Lung (tissue), 12 donors: ENCODE data around the gene CHST10. TPM values are rescaled to one million over a fixed set of nuclear protein-coding genes. Genes with fewer than 3 reads are reported as not detected.

Experiments
- ATAC-seq: fragments of 200-7000 bp; cut with Tn5 transposase; one replicate; pipeline ENCODE4 v1.9.1; 2020; ENCODE audit warnings: moderate number of reproducible peaks; ENCODE audit not compliant: insufficient read depth, low FRiP score
- DNase-seq, 3 donors: peaks; one replicate each; pipeline ENCODE4 v3.0.0-alpha.2; 2013 to 2017
- H3K27ac ChIP-seq, 2 donors: one replicate each; pipeline ENCODE4 v1.5.1; 2013; ENCODE audit warnings: mild to moderate bottlenecking in 2 of 2, moderate library complexity in 2 of 2, control low read depth in 1 of 2, inconsistent platforms in 1 of 2, low read depth in 1 of 2, low read length in 1 of 2
- H3K27me3 ChIP-seq, 3 donors: one replicate each; pipeline ENCODE4 v1.5.1; 2013; ENCODE audit warnings: low read length in 2 of 3; ENCODE audit not compliant: control insufficient read depth in 3 of 3, insufficient read depth in 3 of 3
- H3K36me3 ChIP-seq, 4 donors: one replicate each; pipeline ENCODE4 v1.5.1; 2013; ENCODE audit warnings: low read length in 4 of 4, mild to moderate bottlenecking in 1 of 4, moderate library complexity in 1 of 4; ENCODE audit not compliant: control insufficient read depth in 4 of 4, insufficient read depth in 4 of 4
- H3K4me1 ChIP-seq, 5 donors: one replicate each; pipeline ENCODE4 v1.5.1; 2013; ENCODE audit warnings: low read length in 5 of 5, mild to moderate bottlenecking in 2 of 5, moderate library complexity in 1 of 5; ENCODE audit not compliant: control insufficient read depth in 5 of 5, insufficient read depth in 5 of 5
- H3K4me3 ChIP-seq: one replicate; pipeline ENCODE4 v1.5.1; 2013; ENCODE audit warnings: mild to moderate bottlenecking, control low read depth, moderate library complexity
- H3K9ac ChIP-seq, 2 donors: one replicate each; pipeline ENCODE4 v1.5.1; 2013; ENCODE audit warnings: low read length in 2 of 2, control low read depth in 1 of 2; ENCODE audit not compliant: insufficient read depth in 1 of 2
- H3K9me3 ChIP-seq, 4 donors: one replicate each; pipeline ENCODE4 v1.5.1; 2013; ENCODE audit warnings: low read length in 3 of 4, mild to moderate bottlenecking in 1 of 4, moderate library complexity in 1 of 4; ENCODE audit not compliant: control insufficient read depth in 4 of 4, insufficient read depth in 3 of 4
- WGBS, 2 donors: extraction: QIAGEN DNeasy Blood & Tissue Kit; methylation state at CpG; one replicate each; pipeline ENCODE4 v1.1.7; 2013; 5-methylcytosine and 5-hydroxymethylcytosine counted together
- polyA plus RNA-seq, 2 donors: library from polyadenylated mRNA; stranded (reverse); fragments of 200-250 nt; gene quantifications; one replicate each; pipeline ENCODE4 v1.2.1, GENCODE V29; 2013
- total RNA-seq, 2 donors: library from RNA; depleted of rRNA in 1 of 2; stranded (reverse); fragments of >200 nt in 1 of 2; gene quantifications; one replicate each; pipeline ENCODE4 v1.2.1, GENCODE V29; 2014 to 2021
- TF ChIP-seq, protein P1 (sequence below): IDR thresholded peaks from 2 replicates; pipeline ENCODE4 v1.5.1; 2012; ENCODE audit warnings: mild to moderate bottlenecking; ENCODE audit errors: control extremely low read depth, extremely low read depth
- donor health status: control.
- donor health status: control.
- donor health status: Bipolar disorder and iron deficiency.
- donor health status: healthy.
- donor health status: DM: yes; HTN: yes; CAD: no.

CHST10 gene
- total and polyA plus RNA-seq, 4 donors: 5.1 to 22.4 (median 8.0) TPM

DNA sequence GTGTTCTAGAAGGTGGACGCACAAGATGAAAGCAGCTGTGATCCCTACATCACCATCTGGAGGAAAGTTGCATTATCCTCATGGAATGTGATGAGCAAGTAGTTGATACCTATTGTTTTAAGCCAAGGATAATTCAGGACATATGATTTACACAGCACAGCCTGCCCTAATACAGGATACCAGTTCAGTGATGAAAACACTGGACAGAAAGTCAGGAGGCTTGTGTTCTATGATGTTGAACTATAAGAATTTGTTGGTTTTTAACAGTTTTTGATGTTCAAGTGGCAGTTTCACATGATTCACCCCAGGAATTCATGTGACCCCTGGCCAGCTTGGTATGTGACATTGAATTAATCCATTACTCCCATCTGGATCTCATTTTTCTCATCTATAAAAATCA is 6.2 kb upstream of the CHST10 start:
- TF ChIP-seq, protein P1, sequence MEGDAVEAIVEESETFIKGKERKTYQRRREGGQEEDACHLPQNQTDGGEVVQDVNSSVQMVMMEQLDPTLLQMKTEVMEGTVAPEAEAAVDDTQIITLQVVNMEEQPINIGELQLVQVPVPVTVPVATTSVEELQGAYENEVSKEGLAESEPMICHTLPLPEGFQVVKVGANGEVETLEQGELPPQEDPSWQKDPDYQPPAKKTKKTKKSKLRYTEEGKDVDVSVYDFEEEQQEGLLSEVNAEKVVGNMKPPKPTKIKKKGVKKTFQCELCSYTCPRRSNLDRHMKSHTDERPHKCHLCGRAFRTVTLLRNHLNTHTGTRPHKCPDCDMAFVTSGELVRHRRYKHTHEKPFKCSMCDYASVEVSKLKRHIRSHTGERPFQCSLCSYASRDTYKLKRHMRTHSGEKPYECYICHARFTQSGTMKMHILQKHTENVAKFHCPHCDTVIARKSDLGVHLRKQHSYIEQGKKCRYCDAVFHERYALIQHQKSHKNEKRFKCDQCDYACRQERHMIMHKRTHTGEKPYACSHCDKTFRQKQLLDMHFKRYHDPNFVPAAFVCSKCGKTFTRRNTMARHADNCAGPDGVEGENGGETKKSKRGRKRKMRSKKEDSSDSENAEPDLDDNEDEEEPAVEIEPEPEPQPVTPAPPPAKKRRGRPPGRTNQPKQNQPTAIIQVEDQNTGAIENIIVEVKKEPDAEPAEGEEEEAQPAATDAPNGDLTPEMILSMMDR: no peak
- Histone ChIP-seq H3K4me3 (no peak overlapping the region), H3K27ac (no peak overlapping the region), H3K27me3 (no peaks in the 10 kb centered on the region), H3K9me3 (no peaks in the 10 kb centered on the region), H3K9ac (no peak overlapping the region), H3K4me1 (peaks cover 0 to 16% (median 0%) of the 10 kb centered on the region in 5 donors), H3K36me3 (no peaks in the 10 kb centered on the region)
- DNase-seq (no peak), ATAC-seq (no peak)
- 87 to 88% methylated on average over 1 of the region's 1 CpG for WGBS, 2 donors

DNA sequence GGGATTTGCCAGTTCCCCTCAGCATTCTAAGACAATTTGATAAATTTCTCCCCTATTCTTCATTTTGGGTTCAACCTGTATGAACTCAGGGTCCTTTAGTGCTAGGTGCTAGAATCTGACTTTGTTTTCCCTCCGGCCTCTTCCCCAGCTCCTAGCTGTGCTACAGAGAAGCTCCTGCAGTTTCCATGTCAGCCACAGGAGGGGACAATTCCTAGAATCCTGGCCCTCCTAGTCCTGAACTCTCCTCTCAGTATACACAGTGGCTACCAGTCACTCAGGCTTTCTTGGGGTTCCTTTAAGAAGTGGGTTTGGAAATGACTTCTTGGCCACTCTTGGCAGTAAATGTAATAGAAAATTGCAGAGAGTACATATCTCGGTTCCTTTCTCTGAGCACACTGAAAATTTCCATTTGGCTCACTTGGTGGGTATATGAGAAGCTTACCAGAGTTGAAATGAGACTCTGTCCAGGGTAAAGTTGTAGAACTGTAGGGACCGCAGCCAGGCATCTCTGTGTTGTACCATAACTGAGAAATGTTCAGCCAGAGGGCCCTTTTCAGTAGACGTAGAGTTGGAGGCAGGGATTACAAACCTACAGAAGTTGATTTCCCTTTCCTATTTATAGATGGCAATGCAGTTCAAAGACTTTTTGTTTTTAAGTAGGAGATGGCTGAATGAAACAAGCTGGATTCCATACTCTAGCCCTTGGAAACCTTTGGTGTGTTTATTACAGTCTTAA is 5.0 kb upstream of the CHST10 start:
- WGBS, 2 donors: 81 to 83% methylated on average over 4 of the region's 4 CpGs
- Histone ChIP-seq H3K9ac (no peak overlapping the region), H3K4me3 (no peak overlapping the region), H3K27ac (no peak overlapping the region), H3K27me3 (no peaks in the 10 kb centered on the region), H3K36me3 (no peaks in the 10 kb centered on the region), H3K9me3 (no peaks in the 10 kb centered on the region), H3K4me1 (peaks cover 0 to 16% (median 0%) of the 10 kb centered on the region in 5 donors)
- DNase-seq (peak; percentile 51 to 88 (median 84)), ATAC-seq (no peak)
- TF ChIP-seq, protein P1: no peak

DNA sequence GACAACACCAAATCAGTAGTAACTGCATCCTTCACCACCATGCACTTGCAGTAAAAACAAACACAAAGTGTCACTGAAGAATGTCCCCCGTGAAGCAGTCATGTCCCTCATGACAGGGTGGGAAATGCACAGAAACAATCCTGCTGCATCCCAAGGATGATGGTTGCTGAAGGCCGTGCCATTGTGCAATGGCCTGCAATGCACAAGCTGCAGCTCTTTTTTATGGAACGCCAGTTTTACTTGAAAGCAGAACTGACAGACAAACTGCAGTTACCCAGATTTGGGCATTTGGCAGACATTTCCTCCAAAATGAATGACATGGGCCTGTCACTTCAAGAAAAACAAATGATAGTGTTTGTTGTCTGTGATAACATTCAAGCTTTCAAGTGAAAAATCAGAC is 2.4 kb upstream of the CHST10 start:
- Histone ChIP-seq H3K27ac (no peak overlapping the region), H3K36me3 (peaks cover 0 to 1% (median 0%) of the 10 kb centered on the region in 4 donors), H3K4me1 (peaks cover 0 to 27% (median 16%) of the 10 kb centered on the region in 5 donors), H3K9me3 (no peaks in the 10 kb centered on the region), H3K4me3 (no peak overlapping the region), H3K27me3 (no peaks in the 10 kb centered on the region), H3K9ac (no peak overlapping the region)
- WGBS, 2 donors: 39 to 62% methylated on average over 3 of the region's 3 CpGs
- DNase-seq: no peak
- no peak for ATAC-seq
- TF ChIP-seq, protein P1: no peak
